Trophoblast cell (in vitro differentiated cells and primary cell): Measurements from ENCODE around the gene ZBTB24. TPM values are rescaled to one million over a fixed set of nuclear protein-coding genes. Genes with fewer than 3 reads are reported as not detected.

ENCODE experiments used
- DNase-seq, 2 donors: peaks; one replicate each; pipeline ENCODE4 v3.0.0-alpha.2; 2016
- H2AFZ ChIP-seq: 2 replicates; pipeline ENCODE4 v1.6.1; 2013; ENCODE audit warnings: low read length, moderate library complexity, mild to moderate bottlenecking; ENCODE audit not compliant: insufficient read depth, poor library complexity
- H2AK5ac ChIP-seq: 2 replicates; pipeline ENCODE4 v1.6.1; 2013; ENCODE audit warnings: mild to moderate bottlenecking, low read length
- H2BK120ac ChIP-seq: 2 replicates; pipeline ENCODE4 v1.6.1; 2013; ENCODE audit warnings: low read length, mild to moderate bottlenecking, moderate library complexity; ENCODE audit not compliant: insufficient read depth, poor library complexity
- H2BK12ac ChIP-seq: 2 replicates; pipeline ENCODE4 v1.6.1; 2013; ENCODE audit warnings: mild to moderate bottlenecking, low read length, moderate library complexity
- H2BK5ac ChIP-seq: 2 replicates; pipeline ENCODE4 v1.6.1; 2013; ENCODE audit warnings: low read length, low read depth, moderate library complexity, mild to moderate bottlenecking; ENCODE audit not compliant: poor library complexity
- H3K14ac ChIP-seq: 2 replicates; pipeline ENCODE4 v1.6.1; 2013; ENCODE audit warnings: mild to moderate bottlenecking, low read length
- H3K18ac ChIP-seq: 2 replicates; pipeline ENCODE4 v1.6.1; 2013; ENCODE audit warnings: mild to moderate bottlenecking, low read length
- H3K23ac ChIP-seq: 2 replicates; pipeline ENCODE4 v1.6.1; 2013; ENCODE audit warnings: low read length
- H3K27ac ChIP-seq: 2 replicates; pipeline ENCODE4 v1.5.1; 2013; ENCODE audit warnings: low read depth, mild to moderate bottlenecking, inconsistent platforms, low read length, moderate library complexity
- H3K27me3 ChIP-seq: 2 replicates; pipeline ENCODE4 v1.6.1; 2013; ENCODE audit warnings: inconsistent platforms, mild to moderate bottlenecking, low read length, moderate library complexity; ENCODE audit not compliant: insufficient read depth
- H3K36me3 ChIP-seq, 2 experiments: 1 replicate in 1 of 2; 2 replicates in 1 of 2; pipeline ENCODE4 v1.6.1; 2013; ENCODE audit warnings: low read length in 2 of 2, mild to moderate bottlenecking in 2 of 2, moderate library complexity in 1 of 2; ENCODE audit not compliant: insufficient read depth in 2 of 2, control insufficient read depth in 1 of 2
- H3K4ac ChIP-seq: 2 replicates; pipeline ENCODE4 v1.6.1; 2013; ENCODE audit warnings: low read depth, mild to moderate bottlenecking, low read length, moderate library complexity
- H3K4me1 ChIP-seq, 2 experiments: 1 replicate in 1 of 2; 2 replicates in 1 of 2; pipeline ENCODE4 v1.6.1; 2013; ENCODE audit warnings: low read length in 2 of 2, mild to moderate bottlenecking in 2 of 2, moderate library complexity in 1 of 2; ENCODE audit not compliant: insufficient read depth in 2 of 2, control insufficient read depth in 1 of 2
- H3K4me2 ChIP-seq: 2 replicates; pipeline ENCODE4 v1.6.1; 2013; ENCODE audit warnings: inconsistent platforms, mild to moderate bottlenecking, low read length, moderate library complexity
- H3K4me3 ChIP-seq: 2 replicates; pipeline ENCODE4 v1.5.1; 2013; ENCODE audit warnings: mild to moderate bottlenecking, low read depth, low read length, inconsistent platforms
- H3K79me1 ChIP-seq: one replicate; pipeline ENCODE4 v1.6.1; 2013; ENCODE audit warnings: low read length
- H3K79me2 ChIP-seq: 2 replicates; pipeline ENCODE4 v1.6.1; 2013; ENCODE audit warnings: low read length, mild to moderate bottlenecking; ENCODE audit not compliant: control insufficient read depth, insufficient read depth, poor library complexity
- H3K9ac ChIP-seq: 2 replicates; pipeline ENCODE4 v1.6.1; 2013; ENCODE audit warnings: mild to moderate bottlenecking, low read length
- H3K9me3 ChIP-seq: 2 replicates; pipeline ENCODE4 v1.6.1; 2013; ENCODE audit warnings: low read depth, mild to moderate bottlenecking, control low read depth, inconsistent platforms, low read length; ENCODE audit not compliant: insufficient read depth
- H4K12ac ChIP-seq: 2 replicates; pipeline ENCODE4 v1.6.1; 2013; ENCODE audit warnings: low read depth, mild to moderate bottlenecking, low read length, moderate library complexity
- H4K8ac ChIP-seq: 2 replicates; pipeline ENCODE4 v1.6.1; 2013; ENCODE audit warnings: low read depth, mild to moderate bottlenecking, low read length, moderate library complexity
- H4K91ac ChIP-seq: one replicate; pipeline ENCODE4 v1.6.1; 2013; ENCODE audit warnings: low read depth, mild to moderate bottlenecking, low read length, moderate library complexity
- WGBS: extraction: QIAGEN DNeasy Blood & Tissue Kit; methylation state at CpG from one replicate; pipeline ENCODE4 v1.1.7; 2013; ENCODE audit warnings: missing lambda C conversion rate; ENCODE audit not compliant: insufficient read length, insufficient coverage; ENCODE audit errors: extremely low coverage; 5-methylcytosine and 5-hydroxymethylcytosine counted together
- polyA plus RNA-seq: library from polyadenylated mRNA; stranded (reverse); fragments of 200-250 nt; gene quantifications from 2 replicates; pipeline ENCODE4 v1.2.3, GENCODE V29; 2013

ZBTB24 gene
- polyA plus RNA-seq, result 4.9 and 5.1 TPM in 2 replicates

DNA sequence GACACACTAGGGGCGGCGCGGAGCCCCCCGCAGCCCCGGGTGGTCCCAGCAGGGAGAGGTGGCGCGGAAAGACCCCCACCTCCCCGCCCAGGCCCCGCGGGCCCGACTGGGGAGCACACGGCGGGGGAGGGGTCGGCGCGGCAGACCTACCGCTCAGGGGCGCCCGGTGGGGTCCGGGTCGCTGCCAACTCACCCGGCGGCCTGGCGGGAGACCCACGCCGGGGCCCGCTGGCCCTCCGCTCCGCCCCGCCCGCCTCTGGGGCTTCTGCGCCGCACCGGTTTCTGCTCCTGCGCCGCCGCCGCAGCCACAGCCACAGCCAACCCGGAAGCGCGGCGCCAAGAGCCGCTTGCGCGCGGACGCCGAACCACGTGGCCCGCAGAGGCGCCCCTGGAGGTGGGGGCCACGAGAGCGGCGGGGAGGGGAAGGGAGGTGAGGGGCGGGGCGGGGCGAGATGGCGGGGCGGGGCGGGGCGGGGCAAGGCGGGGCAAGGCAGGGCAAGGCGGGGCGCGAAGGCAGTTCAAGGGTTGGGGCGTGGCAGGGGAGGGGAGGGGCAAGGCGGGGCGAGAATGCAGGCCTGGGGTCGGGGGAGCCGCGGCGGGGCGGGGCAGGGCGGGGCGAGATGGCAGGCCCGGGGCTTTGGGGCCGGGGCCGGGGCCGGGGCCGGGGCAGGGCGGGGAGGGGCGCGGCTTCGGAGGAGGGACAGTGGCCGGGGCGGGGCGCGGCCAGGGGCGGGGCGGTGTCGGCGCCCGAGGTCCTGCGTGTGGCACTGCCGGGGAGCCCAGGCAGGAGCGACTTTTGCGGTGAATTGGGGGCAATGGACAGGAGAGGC lies at the start of gene ZBTB24:
TSS of gene ZBTB24 (minus strand) at position 315 of the 830 bp plus-strand sequence. CDS start 1,193 bp downstream, outside the sequence.
- Histone ChIP-seq H2BK5ac (peak within 1 kb of the TSS; percentile 78), H3K23ac (no peak within 1 kb of the TSS), H3K4me3 (peak within 1 kb of the TSS; percentile 90), H3K18ac (peak within 1 kb of the TSS; percentile 74), H3K79me1 (peaks cover 5% of the 10 kb centered on the region), H3K9ac (peak within 1 kb of the TSS; percentile 93), H3K79me2 (peaks cover 3% of the 10 kb centered on the region), H3K27me3 (no peaks in the 10 kb centered on the region), H4K91ac (peak within 1 kb of the TSS; percentile 77), H3K36me3 (peaks cover 0 to 6% of the 10 kb centered on the region in 2 experiments), H3K4ac (peak within 1 kb of the TSS; percentile 82), H2AFZ (peak within 1 kb of the TSS; percentile 89), H2BK12ac (no peak within 1 kb of the TSS), H3K14ac (peak within 1 kb of the TSS; percentile 84), H4K8ac (peak within 1 kb of the TSS; percentile 80), H3K4me2 (peak within 1 kb of the TSS; percentile 85), H2AK5ac (peak within 1 kb of the TSS; percentile 69), H3K9me3 (no peaks in the 10 kb centered on the region), H4K12ac (peak within 1 kb of the TSS; percentile 73), H3K27ac (no peak within 1 kb of the TSS), H2BK120ac (peak within 1 kb of the TSS; percentile 76), H3K4me1 (peaks cover 0 to 3% of the 10 kb centered on the region in 2 experiments)
- no CpG with 5 or more reads among the region's 97 CpGs for WGBS
- DNase-seq, result peak; percentile 89 to 93

DNA sequence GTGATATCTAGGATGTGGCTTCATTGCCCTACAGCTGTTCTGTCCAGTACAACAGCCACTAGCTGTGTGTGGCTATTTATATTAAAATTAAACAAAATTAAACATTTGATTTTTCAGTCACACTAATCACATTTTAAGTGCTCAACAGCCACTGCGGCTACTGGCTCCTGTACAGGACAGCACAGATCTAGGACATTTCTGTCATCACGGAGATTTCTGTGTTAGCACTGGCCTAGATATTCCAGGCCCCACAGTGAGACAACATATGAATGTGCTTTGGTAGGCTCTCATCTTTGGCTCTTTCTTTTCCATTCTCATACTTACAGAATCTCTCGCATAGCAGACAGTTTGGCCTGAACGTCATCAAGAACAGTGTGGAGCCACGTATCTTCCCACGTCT lies 48.4 kb upstream of the ZBTB24 start:
- Histone ChIP-seq H3K9ac (no peak overlapping the region), H3K4me1 (no peaks in the 10 kb centered on the region), H4K91ac (no peak overlapping the region), H2AK5ac (no peak overlapping the region), H3K27ac (no peak overlapping the region), H3K27me3 (no peaks in the 10 kb centered on the region), H2BK120ac (no peak overlapping the region), H4K12ac (no peak overlapping the region), H2AFZ (no peak overlapping the region), H3K9me3 (no peaks in the 10 kb centered on the region), H3K4me3 (no peak overlapping the region), H3K79me2 (no peaks in the 10 kb centered on the region), H4K8ac (no peak overlapping the region), H3K4ac (no peak overlapping the region), H3K79me1 (peaks cover 2% of the 10 kb centered on the region), H2BK12ac (no peak overlapping the region), H3K23ac (no peak overlapping the region), H2BK5ac (no peak overlapping the region), H3K36me3 (no peaks in the 10 kb centered on the region), H3K18ac (no peak overlapping the region), H3K4me2 (no peak overlapping the region), H3K14ac (no peak overlapping the region)
- DNase-seq, result no peak
- no CpG with 5 or more reads among the region's 6 CpGs for WGBS

DNA sequence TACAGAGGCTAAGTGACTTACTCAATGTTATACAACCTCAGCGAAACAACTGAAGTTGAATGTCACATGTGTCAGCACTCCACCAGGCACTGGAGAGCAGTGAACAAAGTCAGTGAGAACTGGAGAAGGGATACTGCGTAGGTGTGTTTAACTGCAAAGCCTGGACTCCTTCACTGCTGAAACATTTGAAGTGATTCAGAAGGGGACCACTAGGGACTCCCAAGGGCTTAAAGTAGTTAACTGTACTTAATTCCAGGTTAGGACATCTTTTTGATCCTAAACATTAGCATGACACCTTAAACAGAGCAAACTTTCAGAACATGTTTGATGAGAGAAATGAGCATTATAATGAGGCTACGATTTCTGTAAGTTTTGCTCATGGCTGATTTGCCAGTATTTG lies 45.0 kb upstream of the ZBTB24 start:
- Histone ChIP-seq H3K4me3 (no peak overlapping the region), H3K79me2 (no peaks in the 10 kb centered on the region), H2AFZ (no peak overlapping the region), H3K18ac (no peak overlapping the region), H3K9ac (no peak overlapping the region), H3K27ac (no peak overlapping the region), H2BK120ac (no peak overlapping the region), H2BK5ac (no peak overlapping the region), H4K12ac (no peak overlapping the region), H2AK5ac (no peak overlapping the region), H3K4ac (no peak overlapping the region), H3K9me3 (no peaks in the 10 kb centered on the region), H3K23ac (no peak overlapping the region), H3K79me1 (peaks cover 2% of the 10 kb centered on the region), H3K4me2 (no peak overlapping the region), H3K14ac (no peak overlapping the region), H3K36me3 (no peaks in the 10 kb centered on the region), H4K91ac (no peak overlapping the region), H3K27me3 (no peaks in the 10 kb centered on the region), H2BK12ac (no peak overlapping the region), H4K8ac (no peak overlapping the region), H3K4me1 (no peaks in the 10 kb centered on the region)
- WGBS, result no CpG with 5 or more reads among the region's 3 CpGs
- DNase-seq, result no peak

GRCh38 chr6:109526905-109527628 lies 44.0 kb upstream of the ZBTB24 start:
- H3K14ac ChIP-seq, result no peak overlapping the region
- H3K23ac ChIP-seq, result no peak overlapping the region
- no peak overlapping the region for H3K9ac ChIP-seq
- peaks cover 2% of the 10 kb centered on the region for H3K79me1 ChIP-seq
- H3K27ac ChIP-seq, result no peak overlapping the region
- no peak overlapping the region for H2BK5ac ChIP-seq
- H3K4me3 ChIP-seq, result no peak overlapping the region
- no peak overlapping the region for H3K18ac ChIP-seq
- H3K4ac ChIP-seq, result no peak overlapping the region
- H3K4me2 ChIP-seq, result no peak overlapping the region
- no peak overlapping the region for H2BK120ac ChIP-seq
- H4K12ac ChIP-seq, result no peak overlapping the region
- no peak overlapping the region for H2AK5ac ChIP-seq
- H4K8ac ChIP-seq, result peak overlapping the region; percentile 63
- no peak overlapping the region for H4K91ac ChIP-seq
- H3K9me3 ChIP-seq, result no peaks in the 10 kb centered on the region
- no peak overlapping the region for H2AFZ ChIP-seq
- WGBS, result no CpG with 5 or more reads among the region's 7 CpGs
- H3K27me3 ChIP-seq, result no peaks in the 10 kb centered on the region
- DNase-seq, result peak; percentile 42 to 82
- peak overlapping the region; percentile 6 for H2BK12ac ChIP-seq
- no peaks in the 10 kb centered on the region for H3K4me1 ChIP-seq
- H3K36me3 ChIP-seq, result no peaks in the 10 kb centered on the region
- no peaks in the 10 kb centered on the region for H3K79me2 ChIP-seq
